GM21619 (cell line): ENCODE results near the gene FBN1.

Source experiments
- ATAC-seq: cut with Tn5 transposase; IDR thresholded peaks from one replicate; pipeline ENCODE4 v1.9.1; 2021; ENCODE audit not compliant: unreplicated experiment

Gene FBN1

DNA sequence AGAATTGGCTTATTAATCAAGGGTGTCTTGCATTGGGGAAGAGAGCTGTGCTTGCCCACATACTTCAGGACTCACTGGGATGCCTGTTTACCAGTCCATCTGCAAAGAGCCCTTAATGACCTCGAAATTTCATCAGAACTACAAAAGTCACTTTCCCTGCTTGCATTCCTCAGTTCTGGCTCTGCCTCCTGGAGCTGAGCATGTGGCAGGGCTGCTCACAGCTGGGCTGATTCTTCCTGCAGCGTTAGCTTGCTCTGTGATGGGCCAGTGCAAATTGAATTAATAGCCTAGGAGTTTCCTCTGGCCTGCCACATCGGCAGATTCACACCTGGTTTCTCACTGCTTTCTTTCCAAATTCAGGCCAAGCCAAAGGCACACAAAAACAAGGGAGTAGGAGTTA is 205.4 kb downstream of the FBN1 start:
- ATAC-seq = no peak

DNA sequence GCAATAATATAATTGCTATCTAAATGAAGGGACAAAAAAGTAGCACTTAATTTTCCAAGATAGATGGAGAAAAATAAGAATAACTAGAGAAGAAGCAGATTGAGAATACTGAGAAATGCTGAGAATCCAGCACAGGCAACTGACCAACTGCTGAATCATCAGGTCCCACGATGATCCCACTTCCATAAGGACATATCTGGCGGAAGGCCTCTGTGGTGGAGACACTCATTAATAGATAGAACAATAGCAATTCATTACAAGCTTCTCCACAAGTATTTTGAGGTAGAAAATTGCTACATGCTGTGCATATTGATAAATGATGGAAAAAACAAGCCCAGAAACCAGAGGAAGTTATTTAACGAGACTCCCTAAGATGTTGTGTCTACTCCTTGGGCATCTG is 208.3 kb downstream of the FBN1 start:
- ATAC-seq = no peak

DNA sequence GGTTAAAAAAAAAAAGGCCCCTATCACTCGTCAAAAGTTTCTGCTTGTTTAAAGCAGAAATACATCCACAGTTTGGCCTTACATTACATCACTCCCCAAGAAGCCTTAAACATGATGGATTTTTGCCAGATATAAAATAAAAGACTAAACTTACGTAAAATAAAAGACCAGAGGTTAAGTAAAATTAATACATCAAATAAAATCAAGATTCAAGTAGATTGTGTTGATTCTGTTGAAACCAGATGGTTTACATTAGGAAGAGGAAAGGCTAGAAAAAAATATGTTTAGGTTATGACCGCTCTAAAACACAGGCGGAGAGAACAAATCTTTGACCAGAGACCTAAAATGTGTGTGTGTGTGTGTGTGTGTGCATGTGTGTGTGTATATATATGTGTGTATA is 210.2 kb downstream of the FBN1 start:
- ATAC-seq = no peak

DNA sequence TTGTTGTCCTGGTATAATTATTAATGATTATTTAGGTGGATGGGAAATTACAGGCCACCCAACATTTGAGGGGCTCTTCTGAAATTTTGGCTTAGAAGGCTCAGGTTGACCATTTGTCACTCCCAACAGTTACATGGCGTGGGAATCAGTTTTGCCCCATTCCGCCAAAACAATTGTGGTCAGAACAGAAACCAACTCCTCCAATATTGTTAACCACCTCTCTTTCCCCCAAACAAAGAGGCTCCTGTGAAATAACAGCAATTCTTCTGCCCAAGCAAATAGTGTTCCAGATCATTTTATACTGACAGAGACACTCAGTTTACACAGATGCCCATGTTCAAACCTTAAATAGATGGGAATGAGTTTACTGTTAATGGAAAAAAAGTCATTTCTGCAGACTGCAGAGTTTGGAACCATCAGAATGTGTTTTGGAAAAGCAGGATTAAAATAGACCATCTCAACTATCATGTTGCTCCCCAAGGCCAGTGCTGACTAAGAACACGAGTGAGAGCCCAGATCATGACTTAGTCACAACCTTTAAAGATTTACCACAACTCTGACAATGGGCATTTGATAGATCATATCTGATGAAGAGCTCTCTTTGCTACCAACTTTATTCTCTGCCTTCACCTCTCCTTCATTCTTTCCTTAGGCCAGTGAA is 212.2 kb downstream of the FBN1 start:
- ATAC-seq = peak; percentile 90

DNA sequence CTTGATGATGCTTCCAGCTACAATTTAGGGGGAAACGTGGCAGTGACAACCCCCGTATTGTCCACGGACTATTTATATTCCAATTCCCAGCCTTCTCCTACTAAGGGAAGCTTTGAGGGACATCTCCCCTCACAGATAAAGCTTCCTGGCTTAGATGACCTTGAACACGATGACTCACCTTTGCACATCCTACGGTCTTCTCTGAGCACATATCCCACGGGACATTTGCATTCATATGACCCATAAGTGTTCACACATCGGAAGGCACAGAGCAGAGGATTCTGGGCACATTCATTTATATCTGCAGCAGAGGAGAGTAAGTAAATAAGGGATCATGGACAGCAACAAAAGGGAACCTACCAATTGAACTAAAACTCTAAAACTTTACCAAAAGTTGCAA is 212.8 kb downstream of the FBN1 start:
- no peak for ATAC-seq

DNA sequence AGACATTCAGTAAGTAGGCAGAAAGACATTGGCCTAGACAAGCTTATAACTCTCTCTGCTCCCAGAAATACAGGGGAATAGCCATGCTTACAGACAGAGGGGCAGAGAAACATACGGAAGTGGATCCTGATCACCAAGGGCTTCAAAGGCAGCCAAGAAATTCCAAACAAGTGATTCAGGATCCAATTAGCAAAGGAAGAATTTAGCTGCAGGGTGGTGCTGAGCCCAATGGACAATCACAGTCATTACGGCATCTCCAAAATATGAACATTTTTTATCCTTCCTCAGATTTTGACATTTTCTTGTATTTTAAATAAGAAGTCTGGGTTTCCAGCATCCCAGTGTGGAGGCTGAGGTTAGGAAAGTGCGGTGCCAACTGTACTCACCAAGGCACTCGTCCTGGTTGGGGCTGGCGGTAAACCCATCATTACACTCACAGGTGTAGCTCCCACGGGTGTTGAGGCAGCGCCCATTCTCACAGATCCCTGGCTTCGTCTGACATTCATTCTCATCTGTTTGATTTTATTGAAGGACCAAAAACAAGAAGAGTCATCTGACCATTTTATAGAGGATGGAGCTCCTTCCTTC is 217.5 kb downstream of the FBN1 start:
- no peak for ATAC-seq

DNA sequence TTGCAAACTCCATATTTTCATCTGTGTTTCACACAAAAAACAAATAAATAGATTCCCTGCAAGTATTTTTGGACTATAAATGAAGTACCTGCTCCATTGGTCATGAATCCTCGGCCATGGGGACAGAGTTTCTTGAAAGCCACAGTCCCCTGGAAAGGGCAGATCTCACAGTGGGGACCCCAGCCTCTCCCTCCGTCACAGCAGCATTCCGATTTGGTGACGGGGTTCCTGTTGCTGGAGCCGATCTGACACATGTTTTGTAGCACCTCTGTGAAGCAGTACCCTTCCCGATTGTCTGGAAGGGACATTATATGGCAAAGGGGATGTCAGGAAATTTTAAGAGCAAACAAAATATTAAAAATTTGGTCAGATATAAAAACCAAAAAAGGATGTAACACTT is 218.0 kb downstream of the FBN1 start:
- ATAC-seq = no peak

DNA sequence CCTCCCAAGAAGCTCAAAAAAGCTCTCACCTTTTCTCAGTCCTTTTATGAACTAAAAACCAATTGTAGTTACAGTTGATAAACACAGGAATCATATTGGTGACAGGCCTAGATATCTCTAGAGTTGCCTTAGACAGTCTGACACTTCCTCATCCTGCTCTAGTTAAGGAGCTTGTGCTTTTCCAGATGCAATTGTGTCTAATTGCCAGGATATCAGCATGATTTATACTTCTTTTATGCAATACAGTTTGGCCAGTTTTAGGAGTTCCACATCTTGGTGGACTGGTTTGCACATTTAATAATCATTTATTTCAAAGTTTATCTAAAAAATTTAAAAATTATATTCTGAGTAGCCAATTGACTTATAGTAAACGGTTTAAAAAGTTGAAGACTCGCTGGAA is 218.6 kb downstream of the FBN1 start:
- no peak for ATAC-seq

DNA sequence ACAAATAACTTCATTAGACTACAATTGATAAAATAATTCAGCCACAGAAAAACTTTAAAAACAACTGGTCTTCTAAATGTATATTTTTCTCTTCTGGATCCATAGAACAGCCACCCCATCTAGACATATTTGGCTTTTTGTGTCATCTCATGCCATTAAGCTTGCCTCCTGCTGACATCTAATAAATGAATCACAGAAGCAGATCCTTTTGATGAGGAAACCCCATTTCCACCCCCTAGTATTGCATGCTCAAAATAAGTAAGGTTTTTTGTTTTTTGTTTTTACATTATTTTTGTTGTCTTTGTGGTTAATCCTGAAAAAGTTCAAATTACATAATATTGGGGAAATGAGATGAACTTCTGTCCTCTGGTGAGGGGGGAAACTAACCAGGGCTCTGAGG is 219.5 kb downstream of the FBN1 start:
- no peak for ATAC-seq

DNA sequence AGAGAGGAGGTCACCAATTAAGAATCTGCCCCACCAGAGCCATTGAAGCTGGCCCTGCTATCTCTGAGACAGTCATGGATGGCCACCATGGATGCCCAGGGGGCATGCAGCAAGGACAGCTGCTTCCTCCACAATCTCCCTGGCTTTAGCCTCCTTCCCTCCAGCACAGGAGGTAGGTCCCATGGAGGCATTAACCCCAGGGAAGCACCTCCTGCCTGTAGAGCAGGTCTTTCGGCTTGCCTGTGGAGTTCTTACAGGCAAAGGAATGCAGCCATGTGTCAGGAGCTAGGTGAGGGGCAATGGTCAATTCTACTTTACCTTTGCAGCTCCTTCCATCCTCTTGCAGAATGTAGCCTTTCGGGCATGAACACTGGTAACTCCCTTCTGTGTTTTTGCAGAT is 220.5 kb downstream of the FBN1 start:
- ATAC-seq = no peak

DNA sequence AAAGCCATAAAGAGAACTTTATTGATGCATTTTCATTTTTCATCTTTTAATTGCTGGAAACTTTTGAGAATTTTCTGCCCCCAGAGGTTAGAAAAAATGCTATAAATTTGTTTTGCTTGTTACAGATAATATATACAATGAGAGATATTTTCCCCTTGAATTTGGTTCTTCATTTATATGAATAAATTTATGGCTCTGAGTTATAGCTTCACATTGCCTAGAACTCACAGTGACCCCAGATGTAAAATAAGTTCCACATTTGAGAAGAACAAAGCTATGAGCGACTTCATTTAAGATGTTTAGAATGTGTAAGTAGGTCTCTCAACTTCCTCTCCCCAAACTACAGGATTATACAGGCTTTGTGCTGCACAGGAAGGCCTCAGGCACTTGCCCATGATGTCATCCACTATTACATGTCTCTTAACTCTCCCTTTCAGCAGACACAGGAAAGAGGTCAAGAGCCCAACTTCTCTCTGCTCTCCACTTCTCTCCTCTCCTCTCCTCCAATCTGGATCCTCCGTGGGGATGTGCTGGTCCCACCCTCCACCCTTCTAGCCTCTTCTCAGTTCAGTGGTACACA is 221.5 kb downstream of the FBN1 start:
- ATAC-seq = no peak

DNA sequence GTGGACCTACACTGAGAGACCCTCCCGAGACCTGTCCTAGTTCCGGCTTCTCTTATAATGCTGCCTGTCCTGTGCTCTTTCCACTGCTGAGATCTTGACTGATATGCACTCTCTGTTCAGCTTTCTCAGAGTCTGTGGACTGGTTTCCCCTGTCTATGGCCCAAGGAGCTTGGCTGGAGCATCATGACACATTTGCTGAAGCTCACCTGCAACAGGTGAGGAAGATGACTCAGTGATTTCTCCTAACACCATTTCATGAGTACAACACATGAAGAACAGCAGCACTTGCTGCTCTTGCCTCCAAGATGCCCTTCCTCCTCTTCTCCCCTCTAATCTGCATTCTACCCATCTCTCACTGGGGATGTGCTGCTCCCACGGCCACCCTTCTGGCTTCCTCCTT is 222.2 kb downstream of the FBN1 start:
- no peak for ATAC-seq

DNA sequence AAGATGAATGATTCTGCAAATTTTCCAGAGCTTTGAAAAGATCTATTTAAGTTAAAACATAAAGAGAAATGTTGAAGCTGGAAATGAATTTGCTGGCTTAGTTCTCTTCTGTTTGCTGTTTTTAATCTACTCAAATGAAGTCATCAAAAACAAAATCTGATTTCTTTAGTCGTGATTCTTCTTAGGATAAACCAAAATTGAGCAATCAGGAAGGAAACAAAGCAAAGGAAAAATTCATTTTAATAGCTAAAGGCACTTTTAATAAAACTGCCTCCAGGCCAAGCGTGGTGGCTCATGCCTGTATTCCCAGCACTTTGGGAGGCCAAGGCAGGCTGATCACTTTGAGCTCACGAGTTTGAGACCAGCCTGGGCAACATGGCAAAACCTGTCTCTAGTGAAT is 223.1 kb downstream of the FBN1 start:
- ATAC-seq = no peak

DNA sequence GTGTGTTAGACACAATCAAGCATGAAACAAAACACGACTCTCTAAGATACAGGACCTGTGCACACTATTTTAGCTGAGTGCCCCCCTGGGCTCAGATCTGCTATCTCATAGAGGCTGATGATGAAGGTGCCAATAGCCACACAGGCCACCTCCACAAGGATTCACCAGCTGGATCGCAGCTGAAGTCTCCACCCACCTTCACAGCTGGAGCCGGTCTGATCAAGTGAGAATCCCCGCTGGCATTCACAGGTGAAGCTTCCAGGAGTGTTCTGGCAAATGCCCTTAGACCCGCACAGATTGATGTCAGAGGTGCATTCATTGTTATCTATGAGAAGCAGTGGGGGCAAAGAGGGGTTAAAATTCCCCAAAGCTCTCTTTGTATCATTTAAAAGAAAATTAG is 224.1 kb downstream of the FBN1 start:
- ATAC-seq = no peak

DNA sequence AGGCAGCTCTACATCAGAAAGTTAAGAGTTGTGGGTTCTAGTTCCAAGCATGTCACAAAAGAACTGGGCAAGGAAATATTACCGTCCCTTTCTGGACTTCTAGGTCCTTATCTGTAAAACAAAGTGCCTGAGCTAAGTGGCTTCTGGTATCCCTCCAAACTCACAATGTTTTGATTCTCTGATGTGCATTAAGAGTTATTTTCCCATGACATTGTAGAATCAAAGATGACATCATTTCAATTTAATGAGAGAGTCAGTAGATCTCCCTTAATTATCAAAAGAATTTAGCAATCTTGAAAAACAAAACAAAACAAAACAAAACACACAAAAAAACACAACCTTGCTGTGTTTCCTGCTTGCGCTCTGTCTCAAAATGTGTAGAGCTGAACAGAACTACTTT is 225.6 kb downstream of the FBN1 start:
- ATAC-seq = no peak

DNA sequence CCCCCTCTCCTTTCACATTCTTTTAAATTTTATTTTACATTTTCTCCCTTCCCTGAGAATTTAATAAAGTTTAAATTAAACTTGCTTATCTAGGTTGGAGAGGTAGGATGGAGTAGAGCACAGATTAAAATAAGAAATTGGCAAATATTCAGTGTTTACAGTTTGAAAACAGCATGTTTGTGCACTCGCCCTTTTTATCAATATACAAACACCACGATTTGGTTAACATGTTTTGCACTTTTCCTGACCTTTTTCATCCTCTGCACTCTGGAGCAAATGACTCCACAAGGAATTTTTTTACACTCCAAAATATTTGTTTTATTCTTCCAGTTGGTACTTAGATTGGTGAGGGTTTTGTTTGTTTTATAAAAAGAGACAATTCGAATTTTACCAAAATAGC is 227.2 kb downstream of the FBN1 start:
- no peak for ATAC-seq

DNA sequence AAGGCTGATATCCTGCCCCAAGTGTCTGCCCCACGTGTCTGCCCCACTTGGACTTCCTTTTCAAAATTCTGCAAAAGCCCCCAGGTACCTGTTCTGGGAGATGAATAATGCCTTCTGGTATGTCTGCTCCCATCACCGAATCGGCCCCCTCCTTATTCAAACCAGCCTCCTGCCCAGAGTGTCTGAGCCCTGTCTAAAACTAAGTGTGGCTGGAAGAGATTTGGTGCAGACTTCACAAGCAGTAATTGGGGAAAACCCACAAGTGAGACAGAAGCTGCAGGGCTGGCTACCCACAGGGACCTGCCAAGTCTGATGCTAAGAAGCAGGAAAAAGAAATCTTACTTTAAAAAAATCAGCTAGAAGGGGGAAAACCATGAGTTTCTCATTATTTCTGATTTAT is 229.2 kb downstream of the FBN1 start:
- ATAC-seq = no peak

DNA sequence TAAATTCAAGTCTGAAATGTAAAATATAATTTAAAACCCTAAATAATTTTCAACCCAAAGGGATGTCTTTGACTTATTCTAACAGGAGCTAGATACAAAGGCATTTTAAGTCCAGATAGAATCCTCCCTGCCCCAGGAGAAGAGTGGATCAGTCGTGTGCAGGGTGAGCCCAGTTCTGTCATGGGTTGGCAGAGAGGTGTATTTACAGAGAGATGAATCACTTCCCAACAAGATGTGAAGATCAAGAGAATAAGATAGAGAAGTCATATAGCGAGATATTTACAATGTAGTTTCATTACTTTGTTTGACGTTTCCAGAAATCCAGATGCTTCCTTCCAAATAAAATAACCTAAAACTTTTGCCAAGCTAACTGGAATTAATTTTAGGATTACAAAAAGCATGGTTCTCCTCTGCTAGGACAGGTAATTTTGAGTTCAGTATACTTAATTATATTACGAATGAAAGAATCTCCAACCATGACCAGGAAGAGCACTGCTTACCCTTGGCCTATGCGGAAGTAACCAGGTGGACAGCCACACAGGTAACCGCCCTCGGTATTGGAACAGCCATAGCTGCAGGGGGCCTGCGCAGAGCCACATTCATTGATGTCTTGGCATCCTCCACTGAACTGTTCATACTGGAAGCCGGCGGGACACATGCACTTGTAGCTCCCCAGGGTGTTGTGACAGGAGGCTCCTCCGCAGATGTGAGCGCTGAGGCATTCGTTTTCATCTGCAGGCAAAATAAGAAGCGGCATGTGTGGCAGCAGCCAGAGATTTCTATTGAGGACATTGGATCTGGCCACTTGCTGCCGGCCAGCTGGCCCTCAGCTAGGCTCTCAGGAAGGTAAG is 230.2 kb downstream of the FBN1 start:
- no peak for ATAC-seq

DNA sequence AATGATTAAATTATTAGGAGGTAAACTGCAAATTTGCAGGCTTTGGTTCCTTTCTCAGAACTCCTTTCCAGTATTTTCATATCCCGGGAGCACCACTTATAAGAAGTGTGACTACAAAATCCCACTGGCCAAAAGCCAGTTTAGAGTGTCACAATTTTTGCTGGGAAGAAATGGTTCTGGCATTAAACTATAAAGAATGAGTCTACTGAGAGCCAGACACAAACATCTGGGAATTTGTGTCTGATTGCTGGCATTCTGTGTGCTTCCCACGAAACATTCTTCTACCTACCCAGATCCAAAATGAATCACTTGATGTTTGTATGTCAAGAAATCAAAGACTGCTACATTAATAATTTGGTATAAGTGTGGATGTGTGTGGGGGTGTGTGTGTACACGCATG is 231.5 kb downstream of the FBN1 start:
- ATAC-seq = no peak

DNA sequence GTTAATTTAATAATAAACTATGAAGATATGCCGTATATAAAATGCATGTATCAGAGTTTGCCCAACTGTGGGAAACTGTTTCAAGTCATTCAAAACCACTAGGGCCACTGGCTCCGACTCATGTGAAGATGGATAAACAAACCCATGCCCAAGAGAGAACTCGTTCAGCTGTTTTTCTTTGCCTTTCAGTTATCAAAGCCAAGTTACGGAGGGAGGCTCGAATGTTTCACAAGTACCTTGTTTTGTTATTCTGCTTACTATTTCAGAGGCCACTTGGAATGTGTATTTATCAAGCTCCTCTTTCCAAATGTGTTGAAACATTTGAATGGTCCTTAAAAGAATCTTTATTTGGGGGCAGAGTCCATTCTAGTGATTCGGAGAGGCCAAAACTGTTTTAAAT is 232.2 kb downstream of the FBN1 start:
- ATAC-seq = no peak

DNA sequence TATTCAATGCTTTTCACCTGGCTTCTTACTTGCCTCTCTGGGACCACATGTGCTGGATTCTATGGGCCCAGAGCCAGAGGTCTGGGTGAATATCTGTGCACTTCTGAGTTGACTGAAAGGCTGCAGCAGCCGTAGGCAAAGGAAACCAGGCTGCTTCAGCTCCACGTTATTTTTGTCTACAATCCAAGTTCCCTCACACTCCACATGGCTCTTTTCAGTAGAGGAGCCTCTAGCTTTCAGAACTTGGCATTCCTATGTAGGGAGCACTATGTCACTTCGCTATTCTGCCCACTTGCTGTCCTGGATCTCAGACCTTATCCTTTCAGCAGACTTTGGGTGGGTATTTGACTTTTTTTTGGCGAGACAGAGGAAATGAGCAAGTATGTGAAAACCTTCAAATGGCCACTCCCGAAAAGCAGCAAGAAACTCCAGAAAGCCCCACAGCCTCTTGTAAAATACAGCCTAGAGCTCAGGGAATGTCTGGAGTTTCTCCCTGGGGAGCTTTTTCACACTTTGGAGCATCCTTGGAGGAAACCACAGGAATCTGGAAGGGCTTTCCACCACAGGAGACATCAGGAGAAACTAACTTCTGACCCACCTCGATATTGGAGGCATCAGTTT is 233.4 kb downstream of the FBN1 start:
- no peak for ATAC-seq

DNA sequence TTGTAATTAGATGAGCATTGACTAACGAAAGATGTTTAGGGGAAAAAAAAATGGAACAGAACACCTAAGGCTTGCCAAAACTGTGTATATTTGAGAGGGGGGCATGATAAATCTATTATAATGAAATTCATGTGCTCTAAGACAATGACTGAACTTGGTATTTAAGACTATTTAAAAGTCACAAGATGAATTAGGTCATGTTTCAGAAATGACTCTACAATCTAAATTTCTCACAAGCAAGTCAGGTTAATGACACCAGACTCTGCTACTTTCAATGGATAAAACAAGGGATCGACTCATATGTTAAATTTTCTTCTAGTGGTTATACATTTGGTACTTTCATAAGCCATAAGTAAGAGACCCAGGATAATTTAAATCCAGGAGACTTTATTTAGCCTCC is 235.9 kb downstream of the FBN1 start:
- ATAC-seq = no peak
